Cardiac muscle cell (in vitro differentiated cells and primary cell): ENCODE measurements around the gene ADGRE3. TPM values are rescaled to one million over a fixed set of nuclear protein-coding genes. Genes with fewer than 3 reads are reported as not detected.

Experiments
- DNase-seq, 2 donors: peaks; one replicate each; pipeline versions ENCODE4 v3.0.0 to v3.0.0-alpha.2; 2010 to 2017; ENCODE audit warnings: low read depth in 1 of 2, low spot score in 1 of 2
- H3K27ac ChIP-seq: fragments of 200-600 bp; sonication (generic); 2 replicates; pipeline ENCODE4 v1.5.1; 2016
- H3K27me3 ChIP-seq: fragments of 200-600 bp; sonication (generic); 2 replicates; pipeline ENCODE4 v1.6.0; 2016; ENCODE audit warnings: control low read depth
- H3K36me3 ChIP-seq: fragments of 200-600 bp; sonication (generic); 2 replicates; pipeline ENCODE4 v1.5.1; 2016; ENCODE audit warnings: control low read depth
- H3K4me1 ChIP-seq: fragments of 200-600 bp; sonication (generic); 2 replicates; pipeline ENCODE4 v1.8.1; 2017; ENCODE audit warnings: low read depth, mild to moderate bottlenecking, mixed run types
- H3K4me3 ChIP-seq: fragments of 200-600 bp; sonication (generic); 2 replicates; pipeline ENCODE4 v1.5.1; 2016; ENCODE audit warnings: mild to moderate bottlenecking
- H3K9me3 ChIP-seq: fragments of 200-600 bp; sonication (generic); 2 replicates; pipeline ENCODE4 v1.5.1; 2017; ENCODE audit warnings: low read depth, mild to moderate bottlenecking, control low read depth
- CTCF ChIP-seq: IDR thresholded peaks from 2 replicates; pipeline ENCODE4 v1.5.1; 2012; ENCODE audit warnings: low read depth, mild to moderate bottlenecking, low read length
- polyA plus RNA-seq: library from polyadenylated mRNA; unstranded; fragments of >200 nt; fragmentation: Nextera tagmentation; extraction: Ambion mirVana; gene quantifications from 2 replicates; pipeline ENCODE4 v1.2.1, GENCODE V29; 2016
- total RNA-seq: library from RNA; depleted of rRNA; stranded (reverse); fragments of >200 nt; gene quantifications from 2 replicates; pipeline ENCODE4 v1.2.3, GENCODE V29; 2016

Gene ADGRE3
- total and polyA plus RNA-seq, 2 experiments from 2014 or later: not detected

GRCh38 chr19:14654786-14655560 lies 19.7 kb downstream of the ADGRE3 start:
- TF ChIP-seq CTCF: no peak
- H3K27ac ChIP-seq: no peak overlapping the region
- H3K9me3 ChIP-seq: no peaks in the 10 kb centered on the region
- H3K4me3 ChIP-seq: no peak overlapping the region
- no peak for DNase-seq
- H3K4me1 ChIP-seq: no peaks in the 10 kb centered on the region
- no peaks in the 10 kb centered on the region for H3K36me3 ChIP-seq
- no peaks in the 10 kb centered on the region for H3K27me3 ChIP-seq

- no peak for DNase-seq
- no peak overlapping the region for H3K27ac ChIP-seq
- no peaks in the 10 kb centered on the region for H3K4me1 ChIP-seq
- H3K27me3 ChIP-seq: no peaks in the 10 kb centered on the region
- H3K4me3 ChIP-seq: no peak overlapping the region
- H3K9me3 ChIP-seq: no peaks in the 10 kb centered on the region
- no peak for TF ChIP-seq CTCF
- H3K36me3 ChIP-seq: no peaks in the 10 kb centered on the region
These were observed 24.5 kb downstream of the ADGRE3 start for GRCh38 chr19:14650161-14650560.

- no peak overlapping the region for H3K27ac ChIP-seq
- no peaks in the 10 kb centered on the region for H3K27me3 ChIP-seq
- H3K4me1 ChIP-seq: no peaks in the 10 kb centered on the region
- no peaks in the 10 kb centered on the region for H3K9me3 ChIP-seq
- H3K36me3 ChIP-seq: no peaks in the 10 kb centered on the region
- no peak overlapping the region for H3K4me3 ChIP-seq
- DNase-seq: no peak
- TF ChIP-seq CTCF: no peak
These were observed 25.6 kb downstream of the ADGRE3 start for GRCh38 chr19:14649020-14649419.

- no peaks in the 10 kb centered on the region for H3K9me3 ChIP-seq
- no peak for TF ChIP-seq CTCF
These were observed 26.1 kb downstream of the ADGRE3 start for GRCh38 chr19:14648506-14648905.

GRCh38 chr19:14639536-14640277 lies 34.9 kb downstream of the ADGRE3 start:
- Histone ChIP-seq H3K27ac (no peak overlapping the region), H3K9me3 (no peaks in the 10 kb centered on the region), H3K4me3 (no peak overlapping the region), H3K27me3 (no peaks in the 10 kb centered on the region), H3K36me3 (no peaks in the 10 kb centered on the region), H3K4me1 (no peaks in the 10 kb centered on the region)
- TF ChIP-seq CTCF: no peak
- DNase-seq: no peak

More at GRCh38 chr19:14648506-14648905, 26.1 kb downstream of the ADGRE3 start:
- DNase-seq: no peak
- Histone ChIP-seq H3K4me1 (no peaks in the 10 kb centered on the region), H3K36me3 (no peaks in the 10 kb centered on the region), H3K27ac (no peak overlapping the region), H3K27me3 (no peaks in the 10 kb centered on the region), H3K4me3 (no peak overlapping the region)
